Fibroblast of villous mesenchyme (primary cell): Measurements from ENCODE around the gene THSD4. TPM values are rescaled to one million over a fixed set of nuclear protein-coding genes. Genes with fewer than 3 reads are reported as not detected.

Source experiments
- DNase-seq: peaks from one replicate; pipeline ENCODE4 v3.0.0-alpha.2; 2010; ENCODE audit warnings: low read depth
- H3K4me3 ChIP-seq: 2 replicates; pipeline ENCODE4 v1.5.1; 2011; ENCODE audit warnings: low read depth, mild to moderate bottlenecking, low read length
- CTCF ChIP-seq: IDR thresholded peaks from 2 replicates; pipeline ENCODE4 v1.5.1; 2012; ENCODE audit warnings: low read depth, mild to moderate bottlenecking, low read length; ENCODE audit not compliant: insufficient read depth
- total RNA-seq: library from RNA; depleted of rRNA; stranded (reverse); fragments of >200 nt; gene quantifications from 2 replicates; pipeline ENCODE4 v1.2.3, GENCODE V29; 2012

The THSD4 gene
- total RNA-seq, 1 donor = 76.4 TPM

GRCh38 chr15:71737761-71738160 lies 622.5 kb downstream of the THSD4 start:
- no peak overlapping the region for H3K4me3 ChIP-seq
- DNase-seq = no peak
- no peak for TF ChIP-seq CTCF

GRCh38 chr15:71739355-71739754 lies 624.1 kb downstream of the THSD4 start:
- H3K4me3 ChIP-seq = no peak overlapping the region
- TF ChIP-seq CTCF = no peak
- no peak for DNase-seq

GRCh38 chr15:71742964-71743363 lies 627.7 kb downstream of the THSD4 start:
- TF ChIP-seq CTCF = no peak
- H3K4me3 ChIP-seq = no peak overlapping the region
- DNase-seq = peak; percentile 46

GRCh38 chr15:71743861-71744382 lies 628.7 kb downstream of the THSD4 start:
- no peak overlapping the region for H3K4me3 ChIP-seq
- DNase-seq = peak; percentile 97
- TF ChIP-seq CTCF = peak; percentile 67

GRCh38 chr15:71746719-71747118 lies 631.4 kb downstream of the THSD4 start:
- no peak overlapping the region for H3K4me3 ChIP-seq
- DNase-seq = no peak
- no peak for TF ChIP-seq CTCF

- DNase-seq = peak; percentile 96
- no peak overlapping the region for H3K4me3 ChIP-seq
- TF ChIP-seq CTCF = no peak
Observed at GRCh38 chr15:71747128-71748083, 632.1 kb downstream of the THSD4 start.

GRCh38 chr15:71748293-71748718 lies 633.0 kb downstream of the THSD4 start:
- DNase-seq = peak; percentile 57
- H3K4me3 ChIP-seq = no peak overlapping the region
- TF ChIP-seq CTCF = no peak
